ENCODE measurements around the gene UBR4. TPM values are rescaled to one million over a fixed set of nuclear protein-coding genes. Genes with fewer than 3 reads are reported as not detected.

UBR4 gene
- total RNA-seq, 1 donor from 2014 or later, result 223 TPM

GRCh38 chr1:19133360-19133759 lies 76.7 kb downstream of the UBR4 start:
- no peak for DNase-seq (ENCODE audit: low spot score)
- TF ChIP-seq, protein P1, sequence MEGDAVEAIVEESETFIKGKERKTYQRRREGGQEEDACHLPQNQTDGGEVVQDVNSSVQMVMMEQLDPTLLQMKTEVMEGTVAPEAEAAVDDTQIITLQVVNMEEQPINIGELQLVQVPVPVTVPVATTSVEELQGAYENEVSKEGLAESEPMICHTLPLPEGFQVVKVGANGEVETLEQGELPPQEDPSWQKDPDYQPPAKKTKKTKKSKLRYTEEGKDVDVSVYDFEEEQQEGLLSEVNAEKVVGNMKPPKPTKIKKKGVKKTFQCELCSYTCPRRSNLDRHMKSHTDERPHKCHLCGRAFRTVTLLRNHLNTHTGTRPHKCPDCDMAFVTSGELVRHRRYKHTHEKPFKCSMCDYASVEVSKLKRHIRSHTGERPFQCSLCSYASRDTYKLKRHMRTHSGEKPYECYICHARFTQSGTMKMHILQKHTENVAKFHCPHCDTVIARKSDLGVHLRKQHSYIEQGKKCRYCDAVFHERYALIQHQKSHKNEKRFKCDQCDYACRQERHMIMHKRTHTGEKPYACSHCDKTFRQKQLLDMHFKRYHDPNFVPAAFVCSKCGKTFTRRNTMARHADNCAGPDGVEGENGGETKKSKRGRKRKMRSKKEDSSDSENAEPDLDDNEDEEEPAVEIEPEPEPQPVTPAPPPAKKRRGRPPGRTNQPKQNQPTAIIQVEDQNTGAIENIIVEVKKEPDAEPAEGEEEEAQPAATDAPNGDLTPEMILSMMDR (IDR thresholded peaks at IDR 0.05; ENCODE audit: unreplicated experiment), result no peak
- no peak overlapping the region for H3K27ac Mint-ChIP-seq (ENCODE audit: unreplicated experiment)
- peaks cover 3% of the 10 kb centered on the region for H3K27me3 Mint-ChIP-seq (ENCODE audit: unreplicated experiment)
- H3K9me3 Mint-ChIP-seq (ENCODE audit: unreplicated experiment), result no peaks in the 10 kb centered on the region
- H3K4me3 Mint-ChIP-seq (ENCODE audit: unreplicated experiment), result peak overlapping the region; percentile 82
- no peaks in the 10 kb centered on the region for H3K4me1 Mint-ChIP-seq (ENCODE audit: unreplicated experiment)
- H3K36me3 Mint-ChIP-seq (ENCODE audit: low read depth, unreplicated experiment), result peaks cover 70% of the 10 kb centered on the region

- Mint-ChIP-seq H3K9me3 (ENCODE audit: unreplicated experiment) (no peaks in the 10 kb centered on the region), H3K4me3 (ENCODE audit: unreplicated experiment) (no peak overlapping the region), H3K4me1 (ENCODE audit: unreplicated experiment) (no peaks in the 10 kb centered on the region), H3K27ac (ENCODE audit: unreplicated experiment) (no peak overlapping the region), H3K27me3 (ENCODE audit: unreplicated experiment) (peaks cover 3% of the 10 kb centered on the region), H3K36me3 (ENCODE audit: low read depth, unreplicated experiment) (peaks cover 69% of the 10 kb centered on the region)
- TF ChIP-seq, protein P1 (IDR thresholded peaks at IDR 0.05; ENCODE audit: unreplicated experiment), result no peak
- DNase-seq (ENCODE audit: low spot score), result no peak
These were observed 79.6 kb downstream of the UBR4 start for GRCh38 chr1:19130468-19130867.

- no peak overlapping the region for H3K4me3 Mint-ChIP-seq (ENCODE audit: unreplicated experiment)
- peaks cover 2% of the 10 kb centered on the region for H3K4me1 Mint-ChIP-seq (ENCODE audit: unreplicated experiment)
- TF ChIP-seq, protein P1 (IDR thresholded peaks at IDR 0.05; ENCODE audit: unreplicated experiment), result no peak
- no peaks in the 10 kb centered on the region for H3K9me3 Mint-ChIP-seq (ENCODE audit: unreplicated experiment)
- DNase-seq (ENCODE audit: low spot score), result no peak
- H3K36me3 Mint-ChIP-seq (ENCODE audit: low read depth, unreplicated experiment), result peaks cover 68% of the 10 kb centered on the region
- peak overlapping the region; percentile 3 for H3K27ac Mint-ChIP-seq (ENCODE audit: unreplicated experiment)
- H3K27me3 Mint-ChIP-seq (ENCODE audit: unreplicated experiment), result peaks cover 3% of the 10 kb centered on the region
These were observed 81.0 kb downstream of the UBR4 start for GRCh38 chr1:19128968-19129514.

DNA sequence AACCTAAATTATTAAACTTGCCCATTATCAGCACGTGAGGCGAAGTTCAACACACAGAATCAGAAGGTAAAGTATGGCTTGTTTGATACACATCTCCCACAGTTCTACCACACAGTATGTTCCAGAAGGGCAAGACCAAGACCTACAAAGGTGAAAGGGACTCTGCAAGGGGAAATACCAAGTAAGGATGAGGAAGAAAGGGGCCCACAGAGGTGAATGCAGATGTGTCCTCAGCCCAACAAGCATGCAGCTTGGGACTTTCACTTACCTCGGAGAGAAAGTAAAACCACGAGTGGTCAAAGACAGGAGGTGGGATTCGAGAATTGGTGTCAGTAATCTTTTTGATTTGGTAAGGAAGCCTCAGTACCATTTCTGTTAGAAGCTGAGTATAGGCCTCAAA lies 85.8 kb downstream of the UBR4 start:
- H3K4me1 Mint-ChIP-seq (ENCODE audit: unreplicated experiment), result peaks cover 10% of the 10 kb centered on the region
- H3K36me3 Mint-ChIP-seq (ENCODE audit: low read depth, unreplicated experiment), result peaks cover 82% of the 10 kb centered on the region
- H3K4me3 Mint-ChIP-seq (ENCODE audit: unreplicated experiment), result peak overlapping the region; percentile 3
- peak overlapping the region; percentile 27 for H3K27ac Mint-ChIP-seq (ENCODE audit: unreplicated experiment)
- TF ChIP-seq, protein P1 (IDR thresholded peaks at IDR 0.05; ENCODE audit: unreplicated experiment), result no peak
- H3K9me3 Mint-ChIP-seq (ENCODE audit: unreplicated experiment), result no peaks in the 10 kb centered on the region
- no peak for DNase-seq (ENCODE audit: low spot score)
- peaks cover 5% of the 10 kb centered on the region for H3K27me3 Mint-ChIP-seq (ENCODE audit: unreplicated experiment)

DNA sequence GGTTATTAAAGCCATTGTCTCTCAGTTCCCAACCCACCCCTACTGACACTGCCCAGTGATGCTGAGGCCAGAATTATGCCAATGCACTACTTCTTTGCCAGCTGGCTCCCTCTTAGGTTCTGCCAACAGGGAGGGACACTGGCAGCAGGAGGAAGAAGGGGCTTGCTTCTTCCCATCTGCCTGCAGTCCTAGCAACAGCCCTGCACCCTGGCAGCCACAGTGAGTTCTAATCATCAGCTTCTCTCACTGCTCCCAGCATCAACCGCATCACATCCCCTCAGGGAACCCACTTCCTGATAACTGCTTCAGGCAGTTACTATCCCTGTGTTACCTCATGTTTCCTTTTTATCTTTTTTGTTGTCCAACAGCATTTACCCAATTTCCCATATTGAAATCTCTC lies 86.2 kb downstream of the UBR4 start:
- H3K9me3 Mint-ChIP-seq (ENCODE audit: unreplicated experiment), result no peaks in the 10 kb centered on the region
- H3K4me1 Mint-ChIP-seq (ENCODE audit: unreplicated experiment), result peaks cover 10% of the 10 kb centered on the region

More for the DNA sequence above, 86.2 kb downstream of the UBR4 start:
- TF ChIP-seq, protein P1 (IDR thresholded peaks at IDR 0.05; ENCODE audit: unreplicated experiment), result no peak
- peaks cover 84% of the 10 kb centered on the region for H3K36me3 Mint-ChIP-seq (ENCODE audit: low read depth, unreplicated experiment)
- no peak for DNase-seq (ENCODE audit: low spot score)
- H3K27me3 Mint-ChIP-seq (ENCODE audit: unreplicated experiment), result peaks cover 5% of the 10 kb centered on the region
- H3K4me3 Mint-ChIP-seq (ENCODE audit: unreplicated experiment), result peak overlapping the region; percentile 3
- peak overlapping the region; percentile 27 for H3K27ac Mint-ChIP-seq (ENCODE audit: unreplicated experiment)

Data from endothelial cell (in vitro differentiated cells).